ENCODE measurements around the gene ATP4B. TPM values are rescaled to one million over a fixed set of nuclear protein-coding genes. Genes with fewer than 3 reads are reported as not detected.

The ATP4B gene
- polyA plus RNA-seq, 1 donor (not counting 4 experiments of a cell fraction or from before 2014, with no cell fraction given): not detected

GRCh38 chr13:113671066-113672001 lies 13.3 kb upstream of the ATP4B start:
- Histone ChIP-seq H3K36me3 (ENCODE audit: control insufficient read depth in 2 of 2, extremely low read depth in 1 of 2, insufficient read depth in 2 of 2, low read length in 2 of 2) (no peaks in the 10 kb centered on the region), H3K4me1 (ENCODE audit: control insufficient read depth, extremely low read depth, insufficient read depth, low read length) (no peaks in the 10 kb centered on the region), H3K27me3 (ENCODE audit: control insufficient read depth, extremely low read depth, insufficient read depth, low read length) (no peaks in the 10 kb centered on the region), H3K9me1 (ENCODE audit: control insufficient read depth, extremely low read depth, insufficient read depth, low read length) (no peaks in the 10 kb centered on the region), H4K20me1 (ENCODE audit: control insufficient read depth, extremely low read depth, insufficient read depth, low read length) (no peaks in the 10 kb centered on the region), H2AFZ (ENCODE audit: control insufficient read depth, low read length) (no peak overlapping the region), H3K27ac (ENCODE audit: control insufficient read depth, insufficient read depth, low read length) (no peak overlapping the region), H3K4me2 (ENCODE audit: control insufficient read depth, extremely low read depth, insufficient read depth, low read depth, low read length) (no peak overlapping the region), H3K9ac (ENCODE audit: control insufficient read depth, extremely low read depth, insufficient read depth, low read length) (no peak overlapping the region), H3K9me3 (ENCODE audit: control insufficient read depth, low read depth, low read length) (peaks cover 3% of the 10 kb centered on the region), H3K4me3 (ENCODE audit: control insufficient read depth in 2 of 3, extremely low read depth in 1 of 3, insufficient read depth in 2 of 3, low read depth in 1 of 3, low read length in 3 of 3) (no peak overlapping the region), H3K79me2 (ENCODE audit: control insufficient read depth, insufficient read depth, low read length) (no peaks in the 10 kb centered on the region)
- TF ChIP-seq CTCF (optimal IDR thresholded peaks at IDR 0.05 in 1 of 3, IDR thresholded peaks at IDR 0.05 in 1 of 3, conservative IDR thresholded peaks at IDR 0.05 in 1 of 3; ENCODE audit: extremely low read depth in 1 of 3, insufficient read depth in 2 of 3, low read length in 3 of 3): no peak
- no peak for TF ChIP-seq EZH2 (IDR thresholded peaks at IDR 0.05; ENCODE audit: low read length)
- no peak for FAIRE-seq
- dilution Hi-C loops (cut with MboI; ENCODE audit: extremely low pct_ligation_motif_present, low sequenced_read_pairs): no loop called here
- no peak for DNase-seq (ENCODE audit: low read depth, low spot score)

GRCh38 chr13:113670541-113670940 lies 12.5 kb upstream of the ATP4B start:
- Histone ChIP-seq H3K27ac (ENCODE audit: control insufficient read depth, insufficient read depth, low read length) (no peak overlapping the region), H3K9ac (ENCODE audit: control insufficient read depth, extremely low read depth, insufficient read depth, low read length) (no peak overlapping the region), H3K27me3 (ENCODE audit: control insufficient read depth, extremely low read depth, insufficient read depth, low read length) (peaks cover 5% of the 10 kb centered on the region), H3K4me1 (ENCODE audit: control insufficient read depth, extremely low read depth, insufficient read depth, low read length) (no peaks in the 10 kb centered on the region), H3K36me3 (ENCODE audit: control insufficient read depth in 2 of 2, extremely low read depth in 1 of 2, insufficient read depth in 2 of 2, low read length in 2 of 2) (no peaks in the 10 kb centered on the region), H3K4me2 (ENCODE audit: control insufficient read depth, extremely low read depth, insufficient read depth, low read depth, low read length) (no peak overlapping the region), H3K9me1 (ENCODE audit: control insufficient read depth, extremely low read depth, insufficient read depth, low read length) (no peaks in the 10 kb centered on the region), H3K4me3 (ENCODE audit: control insufficient read depth in 2 of 3, extremely low read depth in 1 of 3, insufficient read depth in 2 of 3, low read depth in 1 of 3, low read length in 3 of 3) (no peak overlapping the region), H3K79me2 (ENCODE audit: control insufficient read depth, insufficient read depth, low read length) (no peaks in the 10 kb centered on the region), H4K20me1 (ENCODE audit: control insufficient read depth, extremely low read depth, insufficient read depth, low read length) (no peaks in the 10 kb centered on the region), H2AFZ (ENCODE audit: control insufficient read depth, low read length) (no peak overlapping the region), H3K9me3 (ENCODE audit: control insufficient read depth, low read depth, low read length) (peaks cover 3% of the 10 kb centered on the region)
- dilution Hi-C loops (cut with MboI; ENCODE audit: extremely low pct_ligation_motif_present, low sequenced_read_pairs): no loop called here
- TF ChIP-seq CTCF (optimal IDR thresholded peaks at IDR 0.05 in 1 of 3, IDR thresholded peaks at IDR 0.05 in 1 of 3, conservative IDR thresholded peaks at IDR 0.05 in 1 of 3; ENCODE audit: extremely low read depth in 1 of 3, insufficient read depth in 2 of 3, low read length in 3 of 3) (no peak), EZH2 (IDR thresholded peaks at IDR 0.05; ENCODE audit: low read length) (no peak)
- FAIRE-seq (no peak), DNase-seq (ENCODE audit: low read depth, low spot score) (no peak)

Measured in keratinocyte (primary cell).